Adrenal gland (tissue), 5 donors: ENCODE results near the gene DCUN1D2.

Experiments
- POLR2A ChIP-seq, 2 donors: fragments of 450-650 bp; IDR thresholded peaks; one replicate each; pipeline ENCODE4 v1.6.1; 2017; ENCODE audit warnings: antibody characterized with exemption in 2 of 2, mild to moderate bottlenecking in 2 of 2, moderate library complexity in 1 of 2
- TF ChIP-seq, protein P1 (sequence below), 6 experiments: fragments of 450-650 bp in 4 of 6; fragments of 200-600 bp in 2 of 6; sonication (generic) in 1 of 6; IDR thresholded peaks; 1 replicate in 5 of 6; 2 replicates in 1 of 6; pipeline versions ENCODE4 v1.5.1 to v1.8.0; 2016 to 2021; ENCODE audit warnings: antibody characterized with exemption in 6 of 6, mild to moderate bottlenecking in 2 of 6, moderate library complexity in 1 of 6
- donor health status: DM: no; HTN: no; CAD: no.

DNA sequence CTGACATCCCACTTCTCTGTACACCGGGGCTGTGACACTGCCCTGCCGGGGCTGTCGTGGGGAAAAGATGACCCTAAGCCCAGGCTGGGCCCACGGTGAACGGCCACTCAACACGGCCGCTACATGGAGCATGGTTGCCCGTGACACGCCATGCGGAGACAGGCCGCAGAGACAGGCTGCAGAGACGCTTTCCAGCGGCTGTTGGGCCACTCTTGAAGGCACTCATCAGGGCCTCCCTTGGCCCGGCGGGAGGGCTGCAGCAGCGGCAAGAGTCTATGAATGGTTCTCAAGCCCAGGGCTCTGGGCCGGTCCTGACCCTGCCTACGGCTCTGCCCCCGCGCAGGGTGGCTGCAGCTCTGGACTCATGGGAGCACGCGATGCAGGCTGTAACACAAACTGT lies 59.3 kb downstream of the DCUN1D2 start:
- TF ChIP-seq POLR2A (IDR thresholded peaks at IDR 0.05) = no peak
- TF ChIP-seq, protein P1, sequence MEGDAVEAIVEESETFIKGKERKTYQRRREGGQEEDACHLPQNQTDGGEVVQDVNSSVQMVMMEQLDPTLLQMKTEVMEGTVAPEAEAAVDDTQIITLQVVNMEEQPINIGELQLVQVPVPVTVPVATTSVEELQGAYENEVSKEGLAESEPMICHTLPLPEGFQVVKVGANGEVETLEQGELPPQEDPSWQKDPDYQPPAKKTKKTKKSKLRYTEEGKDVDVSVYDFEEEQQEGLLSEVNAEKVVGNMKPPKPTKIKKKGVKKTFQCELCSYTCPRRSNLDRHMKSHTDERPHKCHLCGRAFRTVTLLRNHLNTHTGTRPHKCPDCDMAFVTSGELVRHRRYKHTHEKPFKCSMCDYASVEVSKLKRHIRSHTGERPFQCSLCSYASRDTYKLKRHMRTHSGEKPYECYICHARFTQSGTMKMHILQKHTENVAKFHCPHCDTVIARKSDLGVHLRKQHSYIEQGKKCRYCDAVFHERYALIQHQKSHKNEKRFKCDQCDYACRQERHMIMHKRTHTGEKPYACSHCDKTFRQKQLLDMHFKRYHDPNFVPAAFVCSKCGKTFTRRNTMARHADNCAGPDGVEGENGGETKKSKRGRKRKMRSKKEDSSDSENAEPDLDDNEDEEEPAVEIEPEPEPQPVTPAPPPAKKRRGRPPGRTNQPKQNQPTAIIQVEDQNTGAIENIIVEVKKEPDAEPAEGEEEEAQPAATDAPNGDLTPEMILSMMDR (IDR thresholded peaks at IDR 0.05) = no peak
